ENCODE data around the gene DRC7. TPM values are rescaled to one million over a fixed set of nuclear protein-coding genes. Genes with fewer than 3 reads are reported as not detected.

The DRC7 gene
- total RNA-seq, 1 donor from 2014 or later = not detected

DNA sequence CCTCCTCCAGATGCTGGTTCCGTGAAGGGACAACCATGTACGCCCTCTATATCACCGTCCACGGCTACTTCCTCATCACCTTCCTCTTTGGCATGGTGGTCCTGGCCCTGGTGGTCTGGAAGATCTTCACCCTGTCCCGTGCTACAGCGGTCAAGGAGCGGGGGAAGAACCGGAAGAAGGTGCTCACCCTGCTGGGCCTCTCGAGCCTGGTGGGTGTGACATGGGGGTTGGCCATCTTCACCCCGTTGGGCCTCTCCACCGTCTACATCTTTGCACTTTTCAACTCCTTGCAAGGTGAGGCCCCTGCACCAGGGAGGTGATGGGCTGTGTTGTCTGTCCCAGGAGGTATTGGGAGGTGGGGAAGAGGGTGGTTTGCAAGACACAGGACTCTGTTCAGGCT is 9.0 kb upstream of the DRC7 start:
- intact Hi-C loops (cut with DNase I) = no loop called here
- no peak for DNase-seq (ENCODE audit: missing footprints)
- no peak for ATAC-seq

DNA sequence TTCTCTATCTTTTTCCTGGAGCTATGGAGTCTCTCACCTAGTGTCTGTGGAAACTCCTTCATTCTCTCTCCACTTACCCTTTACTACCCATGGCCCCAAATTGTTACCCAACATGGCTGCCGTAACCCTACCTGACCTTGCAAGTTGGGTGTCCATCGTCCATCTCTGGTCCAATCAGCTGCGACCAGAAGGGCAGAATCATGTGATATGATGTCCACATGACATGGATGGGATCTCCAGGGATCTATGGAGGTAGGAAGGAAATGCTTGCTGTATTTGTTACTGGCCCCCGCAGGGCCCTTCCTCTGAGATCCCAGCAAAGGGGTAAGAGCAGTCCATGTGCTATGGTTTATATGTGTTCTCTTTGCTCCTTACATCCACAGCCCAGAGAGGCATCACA is 8.0 kb upstream of the DRC7 start:
- intact Hi-C loops (cut with DNase I) = no loop called here
- DNase-seq (ENCODE audit: missing footprints) = no peak
- ATAC-seq = no peak

DNA sequence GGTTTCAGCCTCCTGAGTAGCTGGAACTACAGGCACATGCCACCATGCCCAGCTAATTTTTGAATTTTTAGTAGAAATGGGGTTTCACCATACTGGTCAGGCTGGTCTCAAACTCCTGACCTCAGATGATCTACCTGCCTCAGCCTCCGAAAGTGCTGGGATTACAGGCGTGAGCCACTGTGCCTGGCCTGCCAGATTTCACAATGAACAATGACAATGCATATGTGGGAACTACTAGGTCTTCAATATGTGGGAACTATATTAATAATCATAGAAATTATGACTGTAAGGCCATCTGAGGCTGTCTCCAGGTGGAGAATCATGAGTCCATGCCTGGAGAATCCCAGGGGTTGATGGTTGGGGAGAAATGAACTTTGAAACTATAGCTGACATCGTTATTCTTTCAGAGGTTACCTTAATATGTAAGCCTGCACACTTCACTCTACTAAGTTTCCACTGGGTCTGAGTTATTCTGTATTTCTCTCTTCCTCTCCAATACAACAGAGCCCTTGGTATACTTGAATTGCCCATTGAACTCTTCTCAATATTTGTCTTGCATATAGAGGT is 7.2 kb upstream of the DRC7 start:
- intact Hi-C loops (cut with DNase I) = no loop called here
- DNase-seq (ENCODE audit: missing footprints) (no peak), ATAC-seq (no peak)

DNA sequence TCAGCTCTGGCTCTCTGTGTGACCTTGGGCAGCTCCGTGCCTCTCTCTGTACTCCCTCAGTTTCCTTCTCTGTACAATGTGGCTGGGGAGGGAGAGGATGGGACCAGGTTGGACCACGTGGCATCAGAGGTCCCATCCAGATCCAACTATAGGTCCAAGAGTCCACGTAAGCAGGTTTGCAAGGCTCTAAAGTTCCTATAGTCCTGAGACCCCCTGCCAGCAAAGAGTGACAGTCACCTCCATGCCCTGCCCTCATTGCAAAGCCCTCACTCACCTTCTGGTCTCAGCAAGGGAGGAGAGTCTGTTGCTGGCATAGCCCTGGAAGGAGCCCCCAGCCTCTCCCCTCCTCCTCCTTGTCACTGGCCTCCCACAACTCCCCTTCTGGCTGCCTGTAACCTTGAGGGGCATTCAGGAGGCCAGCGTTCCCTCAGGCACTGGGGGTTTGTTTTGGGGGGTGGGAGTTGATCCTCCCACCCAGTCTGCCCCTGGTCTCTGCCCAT is 6.1 kb upstream of the DRC7 start:
- intact Hi-C loops (cut with DNase I) = no loop called here

DNA sequence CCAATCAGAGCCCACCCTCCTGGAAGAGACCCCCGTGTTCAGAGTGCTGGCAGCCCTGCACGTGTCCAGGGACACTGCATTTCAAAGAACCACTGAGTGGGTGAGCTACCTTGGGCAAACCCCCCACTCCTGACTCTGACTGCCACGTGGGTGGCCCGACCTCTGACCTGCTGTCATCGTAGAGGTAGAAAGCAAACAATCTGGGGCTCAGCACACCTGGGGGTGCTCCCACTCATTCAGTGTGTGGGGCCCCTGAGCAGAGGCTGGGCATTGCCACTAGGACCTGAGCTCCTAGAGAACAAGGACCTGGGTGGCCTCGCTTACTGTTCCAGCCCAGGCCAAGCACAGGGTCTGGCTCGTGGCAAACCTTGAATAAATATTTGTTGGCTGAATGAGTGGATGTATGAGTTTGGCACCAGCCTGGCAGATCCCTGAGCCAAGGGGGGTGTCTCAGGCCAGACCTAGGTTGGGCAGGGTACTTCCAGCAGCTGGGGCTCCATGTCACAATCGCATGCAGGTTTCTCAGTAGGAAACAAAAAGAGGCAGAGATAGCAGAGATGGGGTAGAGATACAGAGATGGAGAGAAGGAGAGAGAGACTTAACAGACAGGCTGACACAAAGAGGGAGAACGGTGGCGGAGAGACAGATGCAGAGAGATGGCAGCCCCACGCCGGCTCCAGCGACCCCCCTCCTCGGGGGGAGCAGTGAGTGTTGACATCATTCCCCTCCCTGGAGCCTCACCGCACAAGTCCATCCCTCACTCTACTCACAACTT is 5.4 kb upstream of the DRC7 start:
- intact Hi-C loops (cut with DNase I) = no loop called here
- ATAC-seq (no peak), DNase-seq (ENCODE audit: missing footprints) (no peak)

More for the DNA sequence above, 6.1 kb upstream of the DRC7 start:
- DNase-seq (ENCODE audit: missing footprints) (no peak), ATAC-seq (no peak)

DNA sequence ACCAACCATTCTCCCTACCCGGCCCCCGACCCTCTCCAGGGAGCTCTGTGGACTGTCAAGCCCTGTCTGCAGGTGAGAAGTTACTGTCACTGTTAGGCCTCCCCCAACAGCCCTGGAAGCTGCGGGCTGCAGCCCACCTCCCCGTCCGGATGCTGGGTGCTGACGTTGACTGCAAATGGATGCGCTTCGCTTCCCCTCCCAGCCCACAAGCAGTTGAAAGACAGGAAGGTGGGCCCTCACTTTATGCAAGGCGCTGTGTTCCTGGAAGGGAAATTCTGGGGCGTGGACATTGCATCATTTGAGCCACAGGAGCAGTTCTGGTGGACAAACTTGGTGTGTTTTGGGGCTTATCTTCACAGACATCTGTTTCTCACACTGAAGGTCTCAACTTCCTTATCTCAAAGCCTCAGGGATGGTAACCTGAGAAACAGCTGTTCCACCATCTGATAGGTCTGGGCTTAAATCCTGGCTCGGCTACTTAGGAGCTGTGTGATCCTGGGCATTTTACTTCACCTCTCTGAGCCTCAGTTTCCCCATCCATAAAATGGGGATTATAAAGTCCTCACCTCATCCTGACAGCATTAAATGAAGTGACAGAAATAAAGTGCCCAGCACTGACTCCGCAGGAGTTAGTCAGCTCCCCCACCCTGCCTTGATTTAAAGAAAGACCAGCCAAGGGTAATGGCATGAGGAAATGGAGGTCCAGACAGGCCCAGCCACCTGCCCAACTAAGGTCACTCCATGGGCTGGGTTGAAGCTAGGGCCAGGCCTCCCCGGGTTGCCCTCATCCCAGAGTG is 4.6 kb upstream of the DRC7 start:
- no peak for DNase-seq (ENCODE audit: missing footprints)
- intact Hi-C loops (cut with DNase I) = no loop called here
- no peak for ATAC-seq

DNA sequence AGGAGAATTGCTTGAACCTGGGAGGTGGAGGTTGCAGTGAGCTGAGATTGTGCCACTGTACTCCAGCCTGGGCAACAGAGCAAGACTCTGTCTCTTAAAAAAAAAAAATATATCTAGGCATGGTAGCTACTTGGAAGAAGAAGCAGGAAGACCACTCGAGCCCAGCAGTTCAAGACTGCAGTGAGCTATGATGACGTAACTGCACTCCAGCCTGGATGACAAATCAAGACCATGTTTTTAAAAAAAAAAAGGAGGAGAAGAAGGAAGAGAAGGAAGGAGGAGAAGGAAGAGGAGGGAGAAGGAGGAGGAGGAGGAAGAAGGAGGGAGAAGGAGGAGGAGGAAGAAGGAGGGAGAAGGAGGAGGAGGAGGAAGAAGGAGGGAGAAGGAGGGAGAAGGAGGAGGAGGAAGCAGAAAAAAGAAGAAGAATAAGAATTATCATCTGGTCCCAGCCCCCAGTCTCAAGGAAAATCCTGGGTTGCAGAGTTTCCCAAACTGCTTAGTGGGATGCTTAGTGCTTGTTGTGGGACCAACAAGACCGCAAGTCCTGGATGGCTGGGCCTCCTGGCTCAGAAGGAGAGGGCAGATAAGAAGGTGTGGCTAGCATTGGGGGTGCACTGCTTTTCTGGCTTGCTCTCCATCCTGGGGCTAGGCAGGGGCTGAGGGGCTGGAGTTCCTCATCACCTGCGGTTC is 3.7 kb upstream of the DRC7 start:
- no peak for DNase-seq (ENCODE audit: missing footprints)
- intact Hi-C loops (cut with DNase I) = no loop called here
- no peak for ATAC-seq

DNA sequence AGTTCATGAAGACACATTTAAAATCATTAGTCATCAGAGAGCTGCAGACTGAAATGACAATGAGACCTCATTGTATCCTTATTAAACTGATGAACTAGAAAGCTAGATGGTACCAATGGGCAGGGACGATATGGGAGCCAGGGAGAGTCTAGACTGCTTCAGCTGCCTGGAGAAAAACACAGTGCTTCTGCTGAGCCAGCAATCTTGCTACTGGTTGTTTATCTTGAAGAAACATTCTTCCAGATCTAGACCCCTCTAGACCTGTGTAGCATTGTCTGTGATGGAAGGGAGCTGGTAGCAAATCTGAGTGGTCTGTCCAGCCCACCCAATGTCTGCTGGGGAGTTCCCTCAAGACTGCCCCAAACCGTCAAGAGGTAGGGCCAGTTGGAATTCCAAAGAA is 2.0 kb upstream of the DRC7 start:
- intact Hi-C loops (cut with DNase I) = no loop called here
- no peak for DNase-seq (ENCODE audit: missing footprints)

DNA sequence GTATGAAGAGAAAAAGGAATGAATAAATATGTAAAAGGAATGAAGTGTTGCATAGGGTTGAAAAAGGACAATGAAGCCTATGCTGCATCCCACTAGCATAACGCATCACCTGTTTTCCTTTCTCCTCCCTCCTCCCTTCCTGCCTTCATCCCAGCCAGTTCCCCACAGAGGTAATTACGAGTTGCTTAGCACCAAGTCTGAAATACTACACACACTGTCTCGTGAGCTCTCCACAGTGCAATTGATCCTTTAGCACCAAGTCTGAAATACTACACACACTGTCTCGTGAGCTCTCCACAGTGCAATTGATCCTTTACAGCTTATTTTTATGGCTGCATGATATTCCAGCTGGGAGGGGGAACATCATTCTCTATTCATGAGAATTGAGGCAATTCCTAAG is 1.1 kb upstream of the DRC7 start:
- ATAC-seq = no peak
- intact Hi-C loops (cut with DNase I) = no loop called here
- DNase-seq (ENCODE audit: missing footprints) = no peak

More for the DNA sequence above, 2.0 kb upstream of the DRC7 start:
- no peak for ATAC-seq

DNA sequence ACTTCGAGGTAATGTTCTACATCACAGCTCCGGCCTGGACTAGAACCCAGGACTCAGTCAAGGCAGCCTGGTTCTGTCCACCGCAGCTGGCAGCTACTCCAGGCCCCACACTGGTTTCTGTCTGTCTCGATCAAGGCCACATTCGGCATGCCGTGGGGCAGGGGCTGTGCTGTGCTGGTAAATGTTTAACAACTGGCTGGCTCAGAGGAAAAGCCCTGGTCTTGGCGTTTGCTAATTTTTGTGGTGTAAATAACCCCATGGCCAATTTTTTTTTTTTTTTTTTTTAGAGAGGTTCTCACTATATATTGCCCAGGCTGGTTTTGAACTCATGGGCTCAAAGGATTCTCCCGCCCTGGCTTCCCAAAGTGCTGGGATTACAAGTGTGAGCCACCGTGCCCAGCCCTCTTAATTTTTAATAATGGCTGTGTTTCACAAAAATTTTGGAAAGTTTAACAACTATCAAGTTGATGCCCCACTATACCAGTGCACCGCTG is 328 bp upstream of the DRC7 start:
- DNase-seq (ENCODE audit: missing footprints) = no peak
- no peak for ATAC-seq
- intact Hi-C loops (cut with DNase I) = no loop called here

DNA sequence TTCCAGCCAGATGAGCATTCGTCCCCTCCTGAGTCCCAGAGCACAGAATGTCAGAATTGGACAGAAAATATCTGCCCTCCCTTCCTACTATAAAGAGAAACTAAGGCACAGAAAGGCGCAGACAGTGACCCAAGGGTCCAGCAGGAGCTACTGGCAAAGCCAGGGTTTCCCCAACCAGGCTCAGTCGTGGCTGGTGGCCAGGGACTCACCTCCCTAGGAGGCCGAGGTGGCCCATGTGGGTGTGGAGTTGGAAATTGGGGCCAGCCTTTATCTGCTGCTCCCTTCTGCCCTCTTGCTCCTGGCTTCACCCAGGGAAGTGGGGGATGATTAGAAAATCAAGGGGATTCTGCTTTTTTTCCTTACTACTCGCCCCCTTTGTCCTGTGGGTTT is 1.1 kb downstream of the DRC7 start:
- intact Hi-C loops (cut with DNase I) = no loop called here
- no peak for ATAC-seq
- no peak for DNase-seq (ENCODE audit: missing footprints)

DNA sequence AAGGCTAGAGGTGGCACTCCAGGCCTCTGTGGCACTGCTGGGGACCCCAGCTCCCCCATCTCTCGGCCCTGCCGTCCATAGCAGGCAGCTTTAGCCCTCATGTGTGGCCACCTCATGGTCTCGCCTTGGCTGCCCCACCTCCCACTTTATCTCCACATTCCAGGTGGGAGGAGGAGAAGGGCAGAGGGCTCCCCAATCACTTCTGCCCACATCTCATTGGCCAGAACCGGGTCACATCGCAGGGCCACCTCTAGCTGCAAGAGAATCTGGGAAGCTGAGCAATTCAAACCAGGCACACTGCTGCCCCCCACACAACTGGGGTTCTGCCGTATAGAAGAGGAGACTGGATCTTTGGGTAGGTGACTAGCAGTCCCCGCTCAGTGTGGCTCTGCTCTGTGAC is 1.6 kb downstream of the DRC7 start:
- no peak for DNase-seq (ENCODE audit: missing footprints)
- intact Hi-C loops (cut with DNase I) = no loop called here
- ATAC-seq = no peak

DNA sequence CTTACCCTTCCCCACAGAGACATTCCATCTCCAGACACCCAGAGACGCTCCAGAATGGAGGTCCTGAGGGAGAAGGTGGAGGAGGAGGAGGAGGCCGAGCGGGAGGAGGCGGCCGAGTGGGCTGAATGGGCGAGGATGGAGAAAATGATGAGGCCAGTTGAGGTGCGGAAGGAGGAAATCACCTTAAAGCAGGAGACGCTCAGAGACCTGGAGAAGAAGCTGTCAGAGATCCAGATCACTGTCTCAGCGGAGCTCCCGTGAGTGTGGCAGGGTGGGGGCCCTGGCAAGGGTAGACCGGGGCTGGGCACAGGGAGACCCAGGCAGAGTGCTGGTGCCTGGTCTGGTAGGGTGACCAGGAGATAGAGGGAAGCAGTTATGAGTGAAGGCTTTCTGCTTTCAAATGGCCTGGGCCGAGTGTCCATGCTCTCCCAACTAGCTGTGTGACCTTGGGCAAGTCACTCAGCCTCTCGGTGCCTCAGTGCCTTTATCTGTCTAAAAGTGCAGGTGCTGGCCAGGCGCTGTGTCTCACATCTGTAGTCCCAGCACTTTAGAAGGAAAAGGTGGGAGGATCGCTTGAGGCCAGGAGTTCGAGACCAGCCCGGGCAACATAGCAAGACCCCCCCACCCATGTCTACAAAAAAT is 3.4 kb downstream of the DRC7 start:
- intact Hi-C loops (cut with DNase I) = no loop called here
- no peak for ATAC-seq

DNA sequence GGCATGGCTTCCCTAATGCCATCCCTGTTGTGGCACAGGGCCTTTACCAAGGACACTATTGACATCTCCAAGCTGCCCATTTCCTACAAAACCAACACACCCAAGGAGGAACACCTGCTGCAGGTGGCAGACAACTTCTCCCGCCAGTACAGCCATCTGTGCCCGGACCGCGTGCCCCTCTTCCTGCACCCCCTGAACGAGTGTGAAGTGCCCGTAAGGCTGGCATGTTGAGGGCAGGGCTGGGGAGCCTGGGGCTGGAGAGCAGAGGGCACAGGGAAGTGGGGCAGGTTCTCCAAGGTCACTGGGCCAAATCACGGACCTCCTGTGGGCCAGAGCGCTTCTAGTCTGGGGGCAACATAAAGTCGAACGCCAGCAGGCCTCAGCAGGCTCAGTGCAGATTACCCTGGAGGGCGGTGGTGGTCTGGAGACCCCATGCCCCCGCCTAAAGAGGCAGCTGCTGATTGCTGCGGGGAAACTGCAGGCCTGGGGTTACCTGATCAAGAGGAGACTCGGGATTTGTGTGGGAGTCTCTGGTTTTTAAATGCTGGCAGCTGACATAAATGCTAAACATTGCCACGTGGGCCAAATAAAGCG is 4.3 kb downstream of the DRC7 start:
- ATAC-seq (no peak), DNase-seq (ENCODE audit: missing footprints) (no peak)
- intact Hi-C loops (cut with DNase I) = no loop called here

More for the DNA sequence above, 3.4 kb downstream of the DRC7 start:
- DNase-seq (ENCODE audit: missing footprints) = no peak

DNA sequence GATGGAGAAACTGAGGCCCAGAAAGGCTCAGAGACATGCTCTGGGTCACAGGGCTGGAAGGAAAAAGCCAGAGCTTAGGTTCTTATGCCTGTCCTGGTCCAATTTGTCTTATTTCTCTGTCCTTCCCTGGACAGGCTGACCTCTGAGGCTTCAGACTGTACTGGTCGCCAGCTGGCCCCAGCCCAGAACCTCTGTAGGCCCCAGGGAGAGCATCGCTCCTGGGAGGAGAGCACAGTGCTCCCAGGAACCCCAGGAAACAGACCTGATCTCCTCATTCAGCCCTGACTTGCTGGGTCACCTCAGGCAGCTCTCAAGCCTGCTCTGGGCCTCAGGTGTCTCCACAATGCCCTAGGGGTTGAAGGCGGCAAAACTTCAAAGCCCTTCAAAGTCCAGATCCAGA is 4.9 kb downstream of the DRC7 start:
- no peak for DNase-seq (ENCODE audit: missing footprints)
- intact Hi-C loops (cut with DNase I) = no loop called here
- no peak for ATAC-seq

DNA sequence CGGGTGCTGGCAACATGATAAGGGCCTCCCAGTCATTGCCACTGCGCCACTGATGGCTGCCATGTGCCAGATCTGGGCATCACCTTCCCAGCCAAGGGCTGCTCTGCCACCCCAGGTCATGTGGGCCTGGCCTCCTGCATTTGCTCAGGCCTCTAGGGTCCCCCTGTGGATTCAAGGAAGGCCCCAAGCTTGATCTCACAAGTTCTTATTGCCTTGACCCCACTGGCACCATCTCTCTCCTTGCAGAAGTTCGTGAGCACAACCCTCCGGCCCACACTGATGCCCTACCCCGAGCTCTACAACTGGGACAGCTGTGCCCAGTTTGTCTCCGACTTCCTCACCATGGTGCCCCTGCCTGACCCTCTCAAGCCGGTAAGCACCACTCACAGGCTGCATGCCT is 5.3 kb downstream of the DRC7 start:
- DNase-seq (ENCODE audit: missing footprints) (no peak), ATAC-seq (no peak)
- intact Hi-C loops (cut with DNase I) = no loop called here

DNA sequence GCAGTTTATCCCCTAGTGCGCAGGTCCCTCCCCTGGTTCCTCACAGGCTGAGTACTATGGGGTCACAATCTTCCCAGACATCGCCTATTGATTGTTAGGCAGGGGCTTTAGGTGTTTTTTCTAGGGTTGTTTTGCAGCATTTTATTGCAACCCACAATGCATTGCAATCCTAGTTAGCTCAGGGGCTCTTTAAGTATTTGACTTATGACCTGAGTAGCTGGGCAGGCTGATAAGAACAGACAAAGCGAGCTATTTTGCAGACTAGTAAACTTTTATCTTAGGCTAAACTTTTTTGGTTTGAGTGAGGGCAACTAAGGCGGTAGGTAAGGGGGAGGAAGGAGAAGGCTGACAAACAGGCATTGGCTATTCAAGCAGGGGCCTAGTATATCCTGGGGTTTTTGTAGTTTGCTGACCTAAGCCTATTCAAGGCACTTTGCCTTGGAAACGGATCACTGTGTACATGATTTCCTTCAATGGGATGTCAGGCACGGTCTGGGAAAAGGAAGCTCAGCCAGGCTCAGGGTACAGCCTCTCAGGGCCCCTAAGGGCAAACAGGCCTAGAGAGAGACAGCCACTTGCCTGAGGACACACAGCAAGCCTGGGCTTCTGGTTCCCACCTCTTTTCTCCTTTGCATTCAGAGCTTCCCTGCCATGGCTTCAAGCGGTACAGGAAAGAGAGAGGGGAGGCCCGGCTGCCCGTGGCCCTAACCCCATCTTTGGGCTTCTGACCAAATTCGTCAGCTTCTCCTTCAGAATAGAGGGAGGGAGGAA is 6.4 kb downstream of the DRC7 start:
- DNase-seq (ENCODE audit: missing footprints) (no peak), ATAC-seq (no peak)
- intact Hi-C loops (cut with DNase I) = no loop called here

All from Right ventricle myocardium inferior (tissue), 1 donor.